Stimulated activated CD4-positive, alpha-beta T cell treated with anti-CD3 and anti-CD28 coated beads, Interleukin-15, amount 100 ng/mL, for 1 hour (primary cell): Measurements from ENCODE around the gene BEND2.

ENCODE experiments used
- DNase-seq, 2 donors: peaks; one replicate each; pipeline ENCODE4 v3.0.0-alpha.2; 2020; ENCODE audit warnings: low read depth in 1 of 2, low spot score in 1 of 2

BEND2 gene

DNA sequence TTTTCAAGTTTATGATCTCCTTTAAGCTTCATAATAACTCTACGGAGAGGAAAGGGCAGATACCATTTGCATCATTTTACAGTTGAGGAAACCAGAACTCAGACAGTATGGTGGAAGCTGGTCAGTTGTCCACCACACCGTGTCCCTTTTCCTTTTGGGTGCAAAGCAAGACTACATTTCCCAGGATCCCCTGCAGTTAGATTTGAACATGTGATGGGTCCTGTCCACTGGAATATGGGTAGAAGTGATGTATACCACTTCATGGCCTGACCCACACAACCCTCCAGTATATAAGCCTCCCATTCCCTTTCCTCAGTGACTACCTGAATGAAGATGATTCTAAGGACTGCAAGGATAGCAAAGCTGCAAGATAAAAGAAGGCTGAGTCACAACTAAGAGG lies 74.7 kb downstream of the BEND2 start:
- no peak for DNase-seq

DNA sequence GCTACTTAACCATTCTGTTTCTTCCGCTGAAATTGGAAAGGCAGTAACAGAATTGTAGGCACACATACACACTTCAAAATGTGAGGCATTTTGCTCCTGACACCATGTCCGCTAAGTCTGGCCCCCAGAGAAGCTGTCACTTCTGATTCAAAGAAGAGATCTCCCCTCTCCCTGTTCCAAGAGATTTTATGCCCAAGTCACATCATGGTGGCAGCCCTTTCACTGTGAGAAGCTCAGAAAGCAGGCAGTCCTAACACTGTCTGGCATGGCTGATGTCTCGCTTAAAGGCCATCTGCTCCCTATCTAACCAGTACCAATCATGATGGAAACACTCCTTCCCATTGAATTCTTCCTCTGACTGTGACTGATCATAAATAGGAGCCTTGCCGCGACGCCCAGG lies 83.9 kb downstream of the BEND2 start:
- no peak for DNase-seq

DNA sequence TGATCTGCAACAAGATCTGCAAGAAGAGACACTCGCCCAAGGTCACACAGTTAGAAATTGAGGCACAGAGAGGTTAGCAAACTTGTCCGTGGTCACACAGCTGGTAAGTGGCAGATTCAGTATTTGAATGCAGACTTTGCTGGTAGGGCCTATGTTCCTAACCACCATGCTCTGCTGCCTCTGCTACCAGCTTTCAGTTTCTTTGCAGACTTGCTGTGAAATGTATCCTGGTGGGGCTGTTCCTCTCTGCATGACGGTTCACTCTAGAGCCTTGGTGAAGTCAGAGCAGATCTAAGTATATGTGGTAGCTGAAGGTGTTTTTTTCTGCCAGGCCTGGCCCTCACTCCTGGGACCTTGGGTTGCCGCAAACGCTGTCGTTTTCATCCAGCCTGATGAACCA lies 87.1 kb downstream of the BEND2 start:
- DNase-seq, result no peak

DNA sequence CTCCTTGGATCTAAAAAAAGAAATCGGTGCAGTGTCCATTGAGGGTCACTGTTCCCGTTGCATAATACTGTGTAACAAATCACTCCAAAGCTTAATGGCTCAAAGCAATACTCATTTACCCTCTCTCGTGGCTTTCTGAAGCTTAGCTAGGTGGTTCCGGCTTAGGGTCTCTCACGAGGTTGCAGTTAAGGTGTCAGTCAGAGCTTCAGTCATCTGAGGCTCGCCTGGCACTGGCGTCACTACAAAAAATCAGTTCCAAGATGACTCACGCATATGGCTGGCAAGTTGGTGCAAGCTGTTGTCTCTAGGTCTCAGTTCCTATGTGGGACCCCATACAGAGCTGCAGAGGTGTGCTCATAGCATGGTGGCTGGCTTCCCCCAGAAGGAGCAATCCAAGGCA lies 91.0 kb downstream of the BEND2 start:
- DNase-seq, result no peak

DNA sequence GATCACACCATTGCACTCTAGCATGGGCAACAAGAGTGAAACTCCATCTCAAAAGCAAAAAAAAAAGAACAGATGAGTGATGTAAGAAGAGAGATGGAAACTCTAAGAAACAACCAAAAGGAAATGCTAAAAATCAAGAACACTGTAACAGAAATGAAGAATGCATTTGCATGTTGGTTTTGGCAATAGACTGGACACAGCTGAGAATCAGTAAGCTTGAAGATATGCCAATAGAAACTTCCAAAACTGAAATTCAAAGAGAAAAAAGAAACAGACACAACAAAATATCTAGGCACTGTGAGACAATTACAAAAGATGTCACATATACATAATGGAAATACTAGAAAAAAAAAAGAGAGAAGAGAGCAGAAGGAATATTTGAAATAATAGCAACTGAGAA lies 93.7 kb downstream of the BEND2 start:
- no peak for DNase-seq

DNA sequence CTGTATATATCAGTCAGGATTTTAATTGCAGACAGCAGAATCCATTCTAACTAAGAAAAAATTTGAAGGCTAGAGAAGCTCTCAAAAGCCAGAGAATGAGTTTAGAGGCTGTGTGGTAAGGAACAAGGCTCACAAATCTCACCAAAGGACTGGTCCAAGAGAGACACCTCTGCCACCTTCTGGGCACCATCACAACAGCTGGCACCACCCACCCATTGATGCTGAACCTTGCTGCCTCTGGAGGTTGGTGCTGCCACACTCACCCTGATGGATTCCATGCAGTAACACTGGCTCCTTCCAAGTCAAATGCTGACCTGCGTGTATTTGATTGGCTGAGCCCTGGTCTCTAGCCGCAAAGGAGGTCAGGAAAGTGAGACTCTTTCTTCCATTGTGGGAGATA lies 100.8 kb downstream of the BEND2 start:
- no peak for DNase-seq
